ENCODE results near the gene LY6G5B.

The LY6G5B gene

GRCh38 chr6:31663126-31663960 lies 6.4 kb upstream of the LY6G5B start:
- DNase-seq: no peak
- no peaks in the 10 kb centered on the region for H3K27me3 ChIP-seq (ENCODE audit: insufficient read depth, low read depth, severe bottlenecking)
- H3K9me3 ChIP-seq (ENCODE audit: severe bottlenecking): no peaks in the 10 kb centered on the region
- peak overlapping the region; percentile 79; the same call in 1 of the 2 replicates for H3K4me3 ChIP-seq (ENCODE audit: low read depth, low read length)
- H3K27ac ChIP-seq: peak overlapping the region; percentile 99
- peaks cover 67% of the 10 kb centered on the region for H3K36me3 ChIP-seq
- no peak for TF ChIP-seq CTCF (IDR thresholded peaks at IDR 0.05; ENCODE audit: low read depth, low read length)

- Histone ChIP-seq H3K27me3 (ENCODE audit: insufficient read depth, low read depth, severe bottlenecking) (no peaks in the 10 kb centered on the region), H3K36me3 (peaks cover 70% of the 10 kb centered on the region), H3K27ac (peak overlapping the region; percentile 99), H3K4me3 (ENCODE audit: low read depth, low read length) (peak overlapping the region; percentile 79), H3K9me3 (ENCODE audit: severe bottlenecking) (no peaks in the 10 kb centered on the region)
- TF ChIP-seq CTCF (IDR thresholded peaks at IDR 0.05; ENCODE audit: low read depth, low read length): no peak
- DNase-seq: no peak
These were observed 5.6 kb upstream of the LY6G5B start for GRCh38 chr6:31663961-31664789.

GRCh38 chr6:31664790-31665500 lies 4.8 kb upstream of the LY6G5B start, which contains the start of gene GPANK1:
GPANK1 (minus strand) TSS chr6:31664997; CDS start chr6:31664478, 519 bp downstream.
- Histone ChIP-seq H3K4me3 (ENCODE audit: low read depth, low read length) (peak within 1 kb of the TSS; percentile 79), H3K27me3 (ENCODE audit: insufficient read depth, low read depth, severe bottlenecking) (no peaks in the 10 kb centered on the region), H3K9me3 (ENCODE audit: severe bottlenecking) (no peaks in the 10 kb centered on the region), H3K36me3 (peaks cover 70% of the 10 kb centered on the region), H3K27ac (peak within 1 kb of the TSS; percentile 99)
- TF ChIP-seq CTCF (IDR thresholded peaks at IDR 0.05; ENCODE audit: low read depth, low read length): no peak
- DNase-seq: peak; percentile 96

GRCh38 chr6:31665501-31666336 lies 4.1 kb upstream of the LY6G5B start, which contains the start of gene CSNK2B:
CSNK2B (plus strand) TSS chr6:31666080; CDS start chr6:31666832, 752 bp downstream.
- TF ChIP-seq CTCF (IDR thresholded peaks at IDR 0.05; ENCODE audit: low read depth, low read length): peak; percentile 2; the same call in 1 of the 2 replicates
- Histone ChIP-seq H3K4me3 (ENCODE audit: low read depth, low read length) (peak within 1 kb of the TSS; percentile 79), H3K27ac (peak within 1 kb of the TSS; percentile 99), H3K27me3 (ENCODE audit: insufficient read depth, low read depth, severe bottlenecking) (no peaks in the 10 kb centered on the region), H3K9me3 (ENCODE audit: severe bottlenecking) (no peaks in the 10 kb centered on the region), H3K36me3 (peaks cover 75% of the 10 kb centered on the region)
- DNase-seq: peak; percentile 100
